MM.1S (cell line): ENCODE measurements around the gene GNG13.

Experiments used
- DNase-seq: peaks from one replicate; pipeline ENCODE4 v3.0.0-alpha.2; 2015
- H2AFZ ChIP-seq: fragments of 300-600 bp; sonication (generic); 2 replicates; pipeline ENCODE4 v1.6.0; 2016; ENCODE audit warnings: antibody characterized with exemption, low read length
- H3F3A ChIP-seq: fragments of 300-600 bp; sonication (generic); 2 replicates; pipeline ENCODE4 v1.6.1; 2016; ENCODE audit warnings: mild to moderate bottlenecking, antibody characterized with exemption, low read length, moderate library complexity, mixed read lengths; ENCODE audit not compliant: insufficient read depth
- H3K27ac ChIP-seq: fragments of 300-600 bp; sonication (generic); 2 replicates; pipeline ENCODE4 v1.5.1; 2016; ENCODE audit warnings: mild to moderate bottlenecking, low read length
- H3K27me3 ChIP-seq: fragments of 300-600 bp; sonication (generic); replicated peaks from 2 replicates; pipeline ENCODE4 v1.6.0; 2016; ENCODE audit warnings: low read length; ENCODE audit not compliant: insufficient read depth
- H3K36me3 ChIP-seq: fragments of 300-600 bp; sonication (generic); replicated peaks from 2 replicates; pipeline ENCODE4 v1.6.1; 2016; ENCODE audit warnings: mild to moderate bottlenecking, low read length, mixed read lengths; ENCODE audit not compliant: insufficient read depth
- H3K4me1 ChIP-seq: fragments of 300-600 bp; sonication (generic); 2 replicates; pipeline ENCODE4 v1.6.1; 2016; ENCODE audit warnings: low read length, mixed read lengths
- H3K4me2 ChIP-seq: fragments of 300-600 bp; sonication (generic); 2 replicates; pipeline ENCODE4 v1.6.0; 2016; ENCODE audit warnings: low read depth, low read length
- H3K4me3 ChIP-seq: fragments of 300-600 bp; sonication (generic); 2 replicates; pipeline ENCODE4 v1.5.1; 2016; ENCODE audit warnings: low read length, mixed read lengths
- H3K79me2 ChIP-seq: fragments of 300-600 bp; sonication (generic); 2 replicates; pipeline ENCODE4 v1.6.1; 2016; ENCODE audit warnings: mixed run types, low read length, mixed read lengths
- H3K9ac ChIP-seq: fragments of 300-600 bp; sonication (generic); 2 replicates; pipeline ENCODE4 v1.6.1; 2016; ENCODE audit warnings: low read length, mixed read lengths
- H3K9me2 ChIP-seq: fragments of 300-600 bp; sonication (generic); replicated peaks from 2 replicates; pipeline ENCODE4 v1.6.1; 2016; ENCODE audit warnings: mild to moderate bottlenecking, low read length, mixed read lengths; ENCODE audit not compliant: insufficient read depth
- H3K9me3 ChIP-seq: fragments of 300-600 bp; sonication (generic); replicated peaks from 2 replicates; pipeline ENCODE4 v1.6.1; 2016; ENCODE audit warnings: mild to moderate bottlenecking, low read length, mixed read lengths; ENCODE audit not compliant: insufficient read depth
- H4K20me1 ChIP-seq: fragments of 300-600 bp; sonication (generic); 2 replicates; pipeline ENCODE4 v1.6.1; 2016; ENCODE audit warnings: mild to moderate bottlenecking, low read length, moderate library complexity, mixed read lengths; ENCODE audit not compliant: insufficient read depth
- CTCF ChIP-seq: fragments of 300-600 bp; sonication (generic); IDR thresholded peaks from 2 replicates; pipeline ENCODE4 v1.5.1; 2016; ENCODE audit warnings: antibody characterized with exemption, low read length, mixed read lengths
- EZH2 ChIP-seq: fragments of 300-600 bp; sonication (generic); optimal IDR thresholded peaks from 2 replicates; pipeline ENCODE3; 2017; ENCODE audit warnings: low read depth, mild to moderate bottlenecking, antibody characterized with exemption, low read length, mixed read lengths
- EZH2phosphoT487 ChIP-seq: fragments of 300-600 bp; sonication (generic); IDR thresholded peaks from 2 replicates; pipeline ENCODE4 v1.6.1; 2018; ENCODE audit warnings: antibody characterized with exemption, low read length

Gene GNG13

GRCh38 chr16:770411-770810 is 30.1 kb downstream of the GNG13 start:
- H3K79me2 ChIP-seq = no peaks in the 10 kb centered on the region
- no peak for DNase-seq
- H3K4me2 ChIP-seq = no peak overlapping the region
- no peaks in the 10 kb centered on the region for H3K36me3 ChIP-seq
- no peak overlapping the region for H3K4me3 ChIP-seq
- H3K9me3 ChIP-seq = no peaks in the 10 kb centered on the region
- no peak overlapping the region for H3K27ac ChIP-seq
- no peaks in the 10 kb centered on the region for H3K9me2 ChIP-seq
- H3F3A ChIP-seq = no peaks in the 10 kb centered on the region
- H3K9ac ChIP-seq = no peak overlapping the region
- no peak for TF ChIP-seq EZH2
- no peak for TF ChIP-seq EZH2phosphoT487
- TF ChIP-seq CTCF = no peak
- no peaks in the 10 kb centered on the region for H3K4me1 ChIP-seq
- no peaks in the 10 kb centered on the region for H4K20me1 ChIP-seq
- H3K27me3 ChIP-seq = peaks cover 49% of the 10 kb centered on the region
- no peak overlapping the region for H2AFZ ChIP-seq

- no peak overlapping the region for H2AFZ ChIP-seq
- no peak for DNase-seq
Measured at GRCh38 chr16:769934-770333, 30.6 kb downstream of the GNG13 start.

GRCh38 chr16:769184-769784 is 31.2 kb downstream of the GNG13 start:
- Histone ChIP-seq H3K9me2 (no peaks in the 10 kb centered on the region), H3F3A (no peaks in the 10 kb centered on the region), H3K27me3 (peaks cover 38% of the 10 kb centered on the region), H3K9ac (no peak overlapping the region), H3K9me3 (no peaks in the 10 kb centered on the region), H3K27ac (no peak overlapping the region), H4K20me1 (no peaks in the 10 kb centered on the region), H3K4me2 (no peak overlapping the region), H3K36me3 (no peaks in the 10 kb centered on the region), H2AFZ (no peak overlapping the region), H3K79me2 (no peaks in the 10 kb centered on the region), H3K4me1 (no peaks in the 10 kb centered on the region), H3K4me3 (no peak overlapping the region)
- TF ChIP-seq EZH2 (no peak), EZH2phosphoT487 (no peak), CTCF (no peak)
- no peak for DNase-seq

More at GRCh38 chr16:769934-770333, 30.6 kb downstream of the GNG13 start:
- Histone ChIP-seq H3K27ac (no peak overlapping the region), H3K4me2 (no peak overlapping the region), H3K36me3 (no peaks in the 10 kb centered on the region), H4K20me1 (no peaks in the 10 kb centered on the region), H3K9me3 (no peaks in the 10 kb centered on the region), H3K27me3 (peaks cover 45% of the 10 kb centered on the region), H3K4me1 (no peaks in the 10 kb centered on the region), H3F3A (no peaks in the 10 kb centered on the region), H3K4me3 (no peak overlapping the region), H3K9ac (no peak overlapping the region), H3K9me2 (no peaks in the 10 kb centered on the region), H3K79me2 (no peaks in the 10 kb centered on the region)
- TF ChIP-seq EZH2phosphoT487 (no peak), CTCF (no peak), EZH2 (no peak)
